Measurements from ENCODE around the gene IARS2. TPM values are rescaled to one million over a fixed set of nuclear protein-coding genes. Genes with fewer than 3 reads are reported as not detected.
"Not testable (repeated sequence)": the region's sequence is repeated elsewhere in the genome, so short reads cannot be mapped to it uniquely, and the experiment has no call there.

The IARS2 gene
- total RNA-seq, 4 donors from 2014 or later: 45.5 to 88.4 (median 68.8) TPM

- ATAC-seq (ENCODE audit: low FRiP score) (no peak), DNase-seq (ENCODE audit: low spot score) (no peak)
- TF ChIP-seq CTCF (IDR thresholded peaks at IDR 0.05): no peak
Measured at GRCh38 chr1:220062629-220063028, 31.3 kb upstream of the IARS2 start.

- ATAC-seq (ENCODE audit: low FRiP score) (no peak), DNase-seq (ENCODE audit: low spot score) (no peak)
- TF ChIP-seq CTCF (IDR thresholded peaks at IDR 0.05): no peak
Measured at GRCh38 chr1:220067269-220068204, 26.4 kb upstream of the IARS2 start.

GRCh38 chr1:220076861-220077762 lies 16.8 kb upstream of the IARS2 start:
- no peak for TF ChIP-seq CTCF (IDR thresholded peaks at IDR 0.05)
- DNase-seq (ENCODE audit: low spot score) (no peak), ATAC-seq (ENCODE audit: low FRiP score) (no peak)

GRCh38 chr1:220077887-220078286 lies 16.0 kb upstream of the IARS2 start:
- TF ChIP-seq CTCF (IDR thresholded peaks at IDR 0.05): no peak

GRCh38 chr1:220084460-220084859 lies 9.5 kb upstream of the IARS2 start:
- ATAC-seq (ENCODE audit: low FRiP score) (no peak), DNase-seq (ENCODE audit: low spot score) (no peak)

More at GRCh38 chr1:220077887-220078286, 16.0 kb upstream of the IARS2 start:
- ATAC-seq (ENCODE audit: low FRiP score) (no peak), DNase-seq (ENCODE audit: low spot score) (no peak)

GRCh38 chr1:220086261-220086686 lies 7.7 kb upstream of the IARS2 start:
- not testable (repeated sequence) for DNase-seq (ENCODE audit: low spot score); ATAC-seq (ENCODE audit: low FRiP score)

More at GRCh38 chr1:220084460-220084859, 9.5 kb upstream of the IARS2 start:
- no peak for TF ChIP-seq CTCF (IDR thresholded peaks at IDR 0.05)

All from omental fat pad (tissue), 4 donors.